Activated naive CD4-positive, alpha-beta T cell treated with anti-CD3 and anti-CD28 coated beads, Interleukin-2, amount 10 ng/mL, durations not matched to agents 7 days and 5 days (primary cell): ENCODE data around the gene AKR1C1.
"Not testable (repeated sequence)": the region's sequence is repeated elsewhere in the genome, so short reads cannot be mapped to it uniquely, and the experiment has no call there.

Experiments
- CTCF ChIA-PET: fragments of 350-600 bp; sonication (Branson Sonifier 250); formaldehyde crosslinking; loops from one replicate; lab custom pipeline; 2021; ENCODE audit warnings: antibody characterized with exemption; lab: Charles Lee
- DNase-seq: peaks from one replicate; pipeline ENCODE4 v3.0.0-alpha.2; 2020
- H3K27ac Mint-ChIP-seq: one replicate; pipeline ENCODE4 v1.8.0; 2021; ENCODE audit warnings: mild to moderate bottlenecking, moderate library complexity, mixed read lengths
- H3K27me3 Mint-ChIP-seq: one replicate; pipeline ENCODE4 v1.8.0; 2021; ENCODE audit warnings: mild to moderate bottlenecking, mixed read lengths
- H3K36me3 Mint-ChIP-seq: one replicate; pipeline ENCODE4 v1.8.0; 2021; ENCODE audit warnings: mixed read lengths
- H3K4me1 Mint-ChIP-seq: one replicate; pipeline ENCODE4 v1.8.0; 2021; ENCODE audit warnings: mixed read lengths
- H3K4me3 Mint-ChIP-seq: one replicate; pipeline ENCODE4 v1.8.0; 2021; ENCODE audit warnings: mild to moderate bottlenecking, moderate library complexity, mixed read lengths
- H3K9me3 Mint-ChIP-seq: one replicate; pipeline ENCODE4 v1.8.0; 2021; ENCODE audit warnings: mixed read lengths

The AKR1C1 gene

GRCh38 chr10:4942931-4943330 lies 20.3 kb upstream of the AKR1C1 start:
- H3K27me3 Mint-ChIP-seq, H3K36me3 Mint-ChIP-seq, H3K4me1 Mint-ChIP-seq, DNase-seq, H3K27ac Mint-ChIP-seq, CTCF ChIA-PET, H3K4me3 Mint-ChIP-seq, H3K9me3 Mint-ChIP-seq: not testable (repeated sequence)

GRCh38 chr10:4943416-4943815 lies 19.8 kb upstream of the AKR1C1 start:
- H3K4me3 Mint-ChIP-seq, H3K4me1 Mint-ChIP-seq, H3K9me3 Mint-ChIP-seq, H3K36me3 Mint-ChIP-seq, H3K27ac Mint-ChIP-seq, DNase-seq, CTCF ChIA-PET, H3K27me3 Mint-ChIP-seq: not testable (repeated sequence)

- H3K36me3 Mint-ChIP-seq: no peaks in the 10 kb centered on the region
- H3K9me3 Mint-ChIP-seq: no peaks in the 10 kb centered on the region
- no peak overlapping the region for H3K27ac Mint-ChIP-seq
- no peaks in the 10 kb centered on the region for H3K4me1 Mint-ChIP-seq
- DNase-seq: no peak
- H3K4me3 Mint-ChIP-seq: no peak overlapping the region
- no peaks in the 10 kb centered on the region for H3K27me3 Mint-ChIP-seq
- CTCF ChIA-PET: no interaction called here
These were observed 19.4 kb upstream of the AKR1C1 start for GRCh38 chr10:4943821-4944220.

- no peaks in the 10 kb centered on the region for H3K4me1 Mint-ChIP-seq
- no peak overlapping the region for H3K4me3 Mint-ChIP-seq
- no peak for DNase-seq
- H3K36me3 Mint-ChIP-seq: no peaks in the 10 kb centered on the region
- H3K27me3 Mint-ChIP-seq: no peaks in the 10 kb centered on the region
- no peaks in the 10 kb centered on the region for H3K9me3 Mint-ChIP-seq
- no peak overlapping the region for H3K27ac Mint-ChIP-seq
- CTCF ChIA-PET: no interaction called here
These were observed 18.4 kb upstream of the AKR1C1 start for GRCh38 chr10:4944841-4945240.

- no peak overlapping the region for H3K27ac Mint-ChIP-seq
- H3K27me3 Mint-ChIP-seq: no peaks in the 10 kb centered on the region
- no peaks in the 10 kb centered on the region for H3K9me3 Mint-ChIP-seq
- H3K36me3 Mint-ChIP-seq: no peaks in the 10 kb centered on the region
- CTCF ChIA-PET: no interaction called here
- DNase-seq: no peak
- no peak overlapping the region for H3K4me3 Mint-ChIP-seq
- H3K4me1 Mint-ChIP-seq: no peaks in the 10 kb centered on the region
These were observed 17.2 kb upstream of the AKR1C1 start for GRCh38 chr10:4945766-4946717.

- Mint-ChIP-seq H3K27ac (no peak overlapping the region), H3K4me1 (no peaks in the 10 kb centered on the region), H3K9me3 (no peaks in the 10 kb centered on the region), H3K27me3 (no peaks in the 10 kb centered on the region), H3K36me3 (no peaks in the 10 kb centered on the region), H3K4me3 (no peak overlapping the region)
- no peak for DNase-seq
- CTCF ChIA-PET: no interaction called here
These were observed 16.1 kb upstream of the AKR1C1 start for GRCh38 chr10:4947039-4947634.

- H3K9me3 Mint-ChIP-seq: no peaks in the 10 kb centered on the region
- H3K27me3 Mint-ChIP-seq: no peaks in the 10 kb centered on the region
- H3K4me1 Mint-ChIP-seq: no peaks in the 10 kb centered on the region
- CTCF ChIA-PET: no interaction called here
- no peaks in the 10 kb centered on the region for H3K36me3 Mint-ChIP-seq
- DNase-seq: no peak
- no peak overlapping the region for H3K4me3 Mint-ChIP-seq
- H3K27ac Mint-ChIP-seq: no peak overlapping the region
These were observed 15.3 kb upstream of the AKR1C1 start for GRCh38 chr10:4947635-4948596.

GRCh38 chr10:4951512-4952162 lies 11.6 kb upstream of the AKR1C1 start:
- H3K27ac Mint-ChIP-seq, H3K27me3 Mint-ChIP-seq, H3K4me3 Mint-ChIP-seq, H3K36me3 Mint-ChIP-seq, H3K4me1 Mint-ChIP-seq, H3K9me3 Mint-ChIP-seq, CTCF ChIA-PET, DNase-seq: not testable (repeated sequence)

- CTCF ChIA-PET: no interaction called here
- no peaks in the 10 kb centered on the region for H3K36me3 Mint-ChIP-seq
- no peaks in the 10 kb centered on the region for H3K4me1 Mint-ChIP-seq
- DNase-seq: no peak
- H3K27me3 Mint-ChIP-seq: no peaks in the 10 kb centered on the region
- H3K4me3 Mint-ChIP-seq: no peak overlapping the region
- H3K27ac Mint-ChIP-seq: no peak overlapping the region
- H3K9me3 Mint-ChIP-seq: no peaks in the 10 kb centered on the region
These were observed 9.8 kb upstream of the AKR1C1 start for GRCh38 chr10:4953405-4953804.

- CTCF ChIA-PET, H3K9me3 Mint-ChIP-seq, H3K36me3 Mint-ChIP-seq, H3K27ac Mint-ChIP-seq, H3K4me1 Mint-ChIP-seq, H3K4me3 Mint-ChIP-seq, DNase-seq, H3K27me3 Mint-ChIP-seq: not testable (repeated sequence)
These were observed 7.1 kb upstream of the AKR1C1 start for GRCh38 chr10:4956088-4956487.

GRCh38 chr10:4956955-4957645 lies 6.1 kb upstream of the AKR1C1 start:
- H3K9me3 Mint-ChIP-seq, H3K36me3 Mint-ChIP-seq, CTCF ChIA-PET, H3K27ac Mint-ChIP-seq, DNase-seq, H3K4me3 Mint-ChIP-seq, H3K4me1 Mint-ChIP-seq, H3K27me3 Mint-ChIP-seq: not testable (repeated sequence)

GRCh38 chr10:4961558-4961957 lies 1.7 kb upstream of the AKR1C1 start:
- not testable (repeated sequence) for H3K9me3 Mint-ChIP-seq, DNase-seq, H3K4me3 Mint-ChIP-seq, H3K27ac Mint-ChIP-seq, H3K4me1 Mint-ChIP-seq, H3K27me3 Mint-ChIP-seq, H3K36me3 Mint-ChIP-seq
- CTCF ChIA-PET: interaction anchor here (0.7 to 1.0 kb wide), 2 partner anchors 147 to 658 kb away, joined by 3 read pairs; no protein-coding TSS in a partner anchor

- H3K36me3 Mint-ChIP-seq, H3K27me3 Mint-ChIP-seq, H3K27ac Mint-ChIP-seq, H3K4me3 Mint-ChIP-seq, DNase-seq, CTCF ChIA-PET, H3K9me3 Mint-ChIP-seq, H3K4me1 Mint-ChIP-seq: not testable (repeated sequence)
These were observed 907 bp upstream of the AKR1C1 start for GRCh38 chr10:4962308-4962707.
